ENCODE measurements around the gene FRK. TPM values are rescaled to one million over a fixed set of nuclear protein-coding genes. Genes with fewer than 3 reads are reported as not detected.
"Not testable (repeated sequence)": the region's sequence is repeated elsewhere in the genome, so short reads cannot be mapped to it uniquely, and the experiment has no call there.

FRK gene
- total RNA-seq, 1 donor from 2014 or later: 3.6 TPM

- DNase-seq: no peak
Observed at GRCh38 chr6:116074732-116075390, 14.2 kb upstream of the FRK start.

GRCh38 chr6:116073765-116074440 is 13.2 kb upstream of the FRK start:
- no peak for DNase-seq

DNA sequence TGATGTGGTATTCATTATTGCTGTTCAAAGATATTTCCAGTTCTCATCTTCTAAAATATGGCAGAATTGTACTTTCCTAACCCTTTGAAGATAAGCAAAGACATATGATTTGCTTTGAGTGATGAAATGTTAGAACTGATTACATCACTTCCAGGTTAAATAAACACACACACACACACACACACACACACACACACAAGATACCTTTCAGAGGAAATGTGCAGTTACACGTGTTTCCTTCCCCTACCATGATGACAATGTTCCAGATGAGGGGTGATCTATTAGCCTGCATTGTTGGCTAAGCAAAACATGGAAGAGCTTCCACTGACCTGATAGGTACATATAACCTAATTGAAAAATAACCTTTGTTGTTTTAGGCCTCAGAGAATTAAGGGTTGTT is 11.7 kb upstream of the FRK start:
- no peak for DNase-seq

- DNase-seq: peak; percentile 40
Observed at GRCh38 chr6:116070616-116071389, 10.1 kb upstream of the FRK start.

GRCh38 chr6:116070101-116070500 is 9.4 kb upstream of the FRK start:
- DNase-seq: no peak

DNA sequence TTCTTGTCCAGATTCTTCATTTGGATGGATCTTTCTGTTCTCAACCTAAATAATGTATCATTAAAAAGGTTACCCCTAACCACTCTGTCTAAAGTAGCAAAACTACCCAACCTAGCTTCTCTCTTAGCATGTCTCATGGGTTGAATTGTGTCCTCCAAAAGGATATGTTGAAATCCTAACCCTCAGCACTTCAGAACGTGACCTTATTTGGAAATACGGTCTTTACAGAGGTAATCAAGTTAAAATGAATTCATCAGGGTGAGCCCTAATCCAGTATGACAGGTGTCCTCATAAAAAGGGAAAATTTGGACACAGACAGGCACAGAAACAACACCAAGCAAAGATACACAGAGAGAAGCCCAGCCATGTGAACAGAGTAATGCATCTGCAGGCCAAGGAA is 6.1 kb upstream of the FRK start:
- no peak for DNase-seq

DNA sequence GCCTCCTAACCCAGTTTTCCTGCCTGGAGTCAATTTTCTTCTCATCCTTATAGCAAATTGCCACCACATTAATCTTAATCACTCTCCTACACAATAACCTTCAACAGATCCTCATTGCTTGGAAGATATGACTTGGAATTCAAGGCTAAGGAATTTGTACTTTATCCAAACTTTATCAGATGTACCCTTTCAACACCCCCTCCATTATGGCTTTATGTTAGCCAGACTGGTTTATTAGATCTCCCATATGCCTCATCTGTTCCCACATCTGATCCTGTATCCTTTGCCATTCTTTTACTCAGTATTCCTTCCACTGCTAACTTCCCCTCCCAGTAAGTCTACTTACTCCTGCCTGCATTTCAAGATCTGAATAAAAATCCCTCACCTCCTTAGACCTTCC is 4.0 kb upstream of the FRK start:
- DNase-seq: no peak

DNA sequence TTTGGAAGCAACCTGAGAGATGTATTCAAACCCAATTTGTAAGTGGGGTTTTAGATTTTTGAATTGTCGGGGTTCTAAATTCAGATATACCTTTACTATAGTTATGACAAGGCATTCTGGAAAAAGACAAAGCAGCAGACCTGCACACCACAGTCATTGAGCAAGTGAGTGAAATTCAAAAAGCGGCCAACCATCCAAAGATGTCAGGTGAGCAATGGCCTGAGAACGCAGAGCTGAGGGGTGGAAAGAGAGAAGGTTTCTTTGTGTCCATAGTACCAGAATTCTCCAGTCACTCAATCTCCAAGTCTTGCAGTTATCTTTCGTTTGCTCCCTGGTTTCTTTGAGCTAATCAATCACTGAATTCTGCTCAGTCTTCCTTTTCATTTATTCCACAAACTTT is 1.8 kb upstream of the FRK start:
- no peak for DNase-seq

DNA sequence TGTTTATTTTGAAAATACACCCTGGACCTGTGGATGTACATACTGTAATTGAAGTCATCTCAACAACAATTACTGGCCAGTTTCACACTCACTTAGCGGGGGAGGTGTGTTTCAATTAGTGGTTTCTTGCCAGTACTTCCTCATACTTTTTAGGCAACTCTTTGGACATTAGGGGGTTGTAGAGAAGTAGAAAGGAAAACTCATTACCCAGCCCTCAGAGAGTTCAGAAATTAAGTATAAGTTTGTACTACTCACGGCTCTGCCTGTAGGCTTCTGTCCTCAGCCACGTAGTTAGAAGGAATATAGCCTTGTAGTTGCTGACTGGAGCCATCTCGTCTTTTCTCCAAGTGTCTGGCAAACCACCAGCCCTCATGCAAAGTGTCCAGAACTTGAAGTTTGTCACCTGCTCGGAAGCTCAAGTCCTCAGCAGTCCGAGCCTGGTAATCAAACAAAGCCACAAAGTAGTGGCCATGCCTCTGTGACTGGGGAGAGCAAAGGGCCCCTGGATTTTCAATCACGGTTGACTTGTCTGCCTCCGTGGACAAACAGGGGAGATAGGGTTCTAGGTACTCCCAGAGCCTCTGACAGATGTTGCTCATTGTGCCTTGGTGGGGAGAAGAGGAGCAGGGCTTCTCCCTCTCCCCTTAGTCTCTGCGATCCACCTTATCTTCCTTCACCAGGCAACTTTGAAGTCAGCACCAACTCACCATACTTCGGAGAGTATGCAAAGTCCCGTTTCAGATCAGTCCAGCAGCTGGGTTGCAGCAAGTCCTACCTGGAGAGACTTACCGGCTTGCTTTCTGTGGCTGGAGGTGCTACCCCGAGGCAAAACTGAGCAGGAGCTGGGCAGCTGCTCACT is 749 bp downstream of the FRK start:
- DNase-seq: no peak

DNA sequence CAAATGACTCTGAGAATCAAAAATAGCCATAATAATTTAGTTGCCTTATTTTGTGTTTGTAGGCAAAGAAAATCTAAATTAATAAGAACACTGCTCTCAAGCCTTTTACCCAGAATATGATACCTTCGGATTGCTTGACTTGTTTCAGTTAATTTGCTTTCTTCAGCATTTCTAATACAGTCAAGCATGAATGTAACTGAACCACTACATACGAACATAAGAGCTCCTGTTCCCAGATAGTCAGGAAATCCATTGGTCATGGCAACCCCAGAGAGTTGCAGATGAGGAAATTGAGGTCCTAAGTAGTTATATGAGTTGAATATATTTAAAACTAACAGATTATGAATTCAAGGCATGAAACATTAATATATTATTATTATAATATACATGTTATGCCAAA is 2.9 kb downstream of the FRK start:
- DNase-seq: no peak

DNA sequence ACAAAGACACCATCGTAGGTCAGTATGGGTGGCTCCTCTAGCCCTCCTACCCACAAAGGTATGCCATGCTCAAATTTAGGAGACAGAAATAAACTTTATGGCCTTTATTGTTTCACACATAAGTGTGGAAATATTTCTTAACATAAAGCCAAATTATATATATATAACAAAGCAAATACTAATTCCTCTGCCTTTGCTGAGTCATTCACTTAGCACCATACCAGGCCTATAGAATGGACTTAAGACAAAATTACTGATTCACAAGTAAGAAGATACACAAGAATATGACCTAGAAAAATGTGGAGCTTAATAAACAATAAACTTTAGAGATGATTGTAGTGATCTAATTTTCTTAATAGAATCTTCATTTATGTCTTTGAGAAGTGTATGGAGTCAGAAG is 5.2 kb downstream of the FRK start:
- DNase-seq: no peak

- no peak for DNase-seq
Observed at GRCh38 chr6:116051244-116051643, 9.4 kb downstream of the FRK start.

- DNase-seq: no peak
Observed at GRCh38 chr6:116050737-116051136, 10.0 kb downstream of the FRK start.

- DNase-seq: no peak
Observed at GRCh38 chr6:116049321-116049720, 11.4 kb downstream of the FRK start.

DNA sequence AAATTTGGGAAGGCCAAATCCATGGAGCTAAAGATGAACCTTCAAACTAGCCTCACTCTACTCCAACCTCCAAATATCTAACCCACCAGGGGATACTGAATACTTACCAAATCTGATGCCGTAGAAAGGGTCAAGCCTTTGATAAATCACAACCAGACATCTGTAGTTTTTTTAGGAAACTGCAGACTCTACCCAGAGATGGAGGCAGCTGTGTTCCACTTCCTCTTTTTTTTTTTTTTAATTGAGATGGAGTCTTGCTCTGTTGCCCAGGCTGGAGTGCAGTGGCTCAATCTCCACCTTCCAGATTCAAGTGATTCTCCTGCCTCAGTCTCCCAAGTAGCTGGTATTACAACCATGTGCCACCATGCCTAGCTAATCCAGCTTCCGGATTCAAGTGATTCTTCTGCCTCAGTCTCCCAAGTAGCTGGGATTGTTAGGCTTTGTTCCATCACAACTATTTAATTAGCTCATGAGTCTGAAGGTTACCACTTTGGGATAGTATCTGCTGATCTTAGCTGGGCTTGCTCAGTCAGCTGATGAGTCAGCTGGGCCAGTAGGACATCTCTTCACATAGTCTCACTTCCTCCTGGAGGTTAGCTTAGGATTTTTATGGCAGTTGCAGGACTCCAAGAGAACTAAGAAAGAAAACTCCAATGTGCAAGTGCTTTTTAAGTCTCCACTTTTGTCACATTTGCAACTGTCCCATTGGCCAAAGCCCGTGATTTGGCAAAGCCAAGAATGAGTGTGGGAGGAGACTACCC is 13.3 kb downstream of the FRK start:
- no peak for DNase-seq

GRCh38 chr6:116046737-116047136 is 14.0 kb downstream of the FRK start:
- no peak for DNase-seq

- not testable (repeated sequence) for DNase-seq
Observed at GRCh38 chr6:116046272-116046671, 14.4 kb downstream of the FRK start.

- no peak for DNase-seq
Observed at GRCh38 chr6:116041934-116042333, 18.8 kb downstream of the FRK start.

GRCh38 chr6:116040993-116041392 is 19.7 kb downstream of the FRK start:
- DNase-seq: no peak

DNA sequence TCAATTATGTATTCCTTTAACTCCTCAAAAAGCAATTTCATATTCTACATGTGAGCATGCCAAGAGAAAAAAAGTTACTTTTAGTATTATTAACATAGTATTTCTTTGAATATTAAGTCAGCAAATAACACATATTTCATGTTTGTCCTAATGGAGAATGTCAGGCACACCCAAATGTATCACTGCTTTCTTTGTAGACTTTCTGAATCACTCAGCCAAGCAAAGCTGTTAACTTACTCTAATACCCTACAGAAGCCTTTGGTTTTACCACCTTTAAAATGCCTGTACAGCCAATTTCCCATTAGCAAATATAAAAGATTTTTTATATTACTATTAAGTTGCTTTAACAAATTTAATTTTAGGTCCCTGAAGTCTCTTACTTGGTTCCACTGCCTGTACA is 23.8 kb downstream of the FRK start:
- DNase-seq: no peak

- DNase-seq: no peak
Observed at GRCh38 chr6:116036075-116036773, 24.5 kb downstream of the FRK start.
